ENCODE measurements around the gene SPATA9.
"Not testable (repeated sequence)": the region's sequence is repeated elsewhere in the genome, so short reads cannot be mapped to it uniquely, and the experiment has no call there.

DNA sequence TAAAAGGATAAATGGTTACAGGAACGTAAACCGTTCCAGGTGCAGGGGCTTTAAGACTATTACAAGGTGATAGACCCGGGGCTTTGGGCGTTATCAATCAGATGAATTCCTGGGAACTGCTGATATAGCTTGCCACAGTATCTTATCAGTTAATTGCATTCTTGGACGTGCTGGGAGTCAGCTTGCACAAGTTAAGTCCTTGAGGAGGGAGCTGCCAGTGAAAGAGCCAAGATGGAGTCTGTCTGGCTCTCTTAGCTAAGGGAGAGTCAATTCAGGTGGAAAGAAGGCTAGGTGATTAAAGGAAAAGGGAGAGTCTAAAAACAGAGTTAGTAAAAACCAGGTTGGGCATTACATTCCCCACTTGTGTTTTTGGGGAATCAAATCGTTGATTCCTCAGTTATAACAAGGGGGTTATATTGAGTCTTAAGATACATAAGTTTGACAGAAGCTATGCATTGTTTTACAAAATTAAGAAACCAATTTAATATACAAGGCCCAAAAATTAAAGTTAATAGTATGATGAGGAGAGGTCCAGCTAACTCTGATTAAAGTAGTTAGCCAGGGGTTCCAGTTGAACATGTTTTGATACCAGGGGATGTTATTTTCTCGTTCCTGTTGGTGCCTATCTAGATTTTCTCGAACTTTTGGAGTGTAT is 24.9 kb upstream of the SPATA9 start:
- TF ChIP-seq EZH2 (IDR thresholded peaks at IDR 0.05); FOXP2 (optimal IDR thresholded peaks at IDR 0.05; ENCODE audit: control extremely low read depth, extremely low read length, insufficient read depth); POLR2AphosphoS5 (IDR thresholded peaks at IDR 0.05; ENCODE audit: borderline replicate concordance, low read depth, low read length): not testable (repeated sequence)

Measured in SK-N-MC (cell line).